ENCODE data around the gene ITIH3.

GRCh38 chr3:52836986-52837385 is 42.4 kb downstream of the ITIH3 start:
- TF ChIP-seq, protein P1, sequence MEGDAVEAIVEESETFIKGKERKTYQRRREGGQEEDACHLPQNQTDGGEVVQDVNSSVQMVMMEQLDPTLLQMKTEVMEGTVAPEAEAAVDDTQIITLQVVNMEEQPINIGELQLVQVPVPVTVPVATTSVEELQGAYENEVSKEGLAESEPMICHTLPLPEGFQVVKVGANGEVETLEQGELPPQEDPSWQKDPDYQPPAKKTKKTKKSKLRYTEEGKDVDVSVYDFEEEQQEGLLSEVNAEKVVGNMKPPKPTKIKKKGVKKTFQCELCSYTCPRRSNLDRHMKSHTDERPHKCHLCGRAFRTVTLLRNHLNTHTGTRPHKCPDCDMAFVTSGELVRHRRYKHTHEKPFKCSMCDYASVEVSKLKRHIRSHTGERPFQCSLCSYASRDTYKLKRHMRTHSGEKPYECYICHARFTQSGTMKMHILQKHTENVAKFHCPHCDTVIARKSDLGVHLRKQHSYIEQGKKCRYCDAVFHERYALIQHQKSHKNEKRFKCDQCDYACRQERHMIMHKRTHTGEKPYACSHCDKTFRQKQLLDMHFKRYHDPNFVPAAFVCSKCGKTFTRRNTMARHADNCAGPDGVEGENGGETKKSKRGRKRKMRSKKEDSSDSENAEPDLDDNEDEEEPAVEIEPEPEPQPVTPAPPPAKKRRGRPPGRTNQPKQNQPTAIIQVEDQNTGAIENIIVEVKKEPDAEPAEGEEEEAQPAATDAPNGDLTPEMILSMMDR (IDR thresholded peaks at IDR 0.05): no peak
- TF ChIP-seq POLR2AphosphoS5 (IDR thresholded peaks at IDR 0.05; ENCODE audit: low read depth, low read length): no peak
